ENCODE results near the gene MELK.

Gene MELK

DNA sequence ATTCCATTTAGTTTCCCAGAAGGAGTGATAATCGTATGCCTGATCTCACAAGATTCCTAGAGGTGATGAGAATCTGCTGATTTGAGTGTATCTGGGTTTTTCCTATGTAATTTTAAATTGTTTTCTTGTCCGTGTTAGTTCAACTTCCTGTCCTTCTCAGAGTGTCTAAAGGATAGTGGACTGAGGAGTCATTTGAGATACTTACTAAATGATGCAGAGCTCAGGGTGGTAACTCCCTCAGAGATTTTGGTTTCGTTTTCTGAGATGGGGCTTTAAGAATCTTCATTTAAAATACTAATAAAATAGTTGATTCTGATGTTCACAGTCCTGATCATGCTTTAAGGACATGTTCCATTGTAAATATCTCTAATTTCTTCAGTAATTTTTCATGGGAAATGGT lies 30.3 kb downstream of the MELK start:
- no peak for DNase-seq (ENCODE audit: low spot score)
- TF ChIP-seq, protein P1, sequence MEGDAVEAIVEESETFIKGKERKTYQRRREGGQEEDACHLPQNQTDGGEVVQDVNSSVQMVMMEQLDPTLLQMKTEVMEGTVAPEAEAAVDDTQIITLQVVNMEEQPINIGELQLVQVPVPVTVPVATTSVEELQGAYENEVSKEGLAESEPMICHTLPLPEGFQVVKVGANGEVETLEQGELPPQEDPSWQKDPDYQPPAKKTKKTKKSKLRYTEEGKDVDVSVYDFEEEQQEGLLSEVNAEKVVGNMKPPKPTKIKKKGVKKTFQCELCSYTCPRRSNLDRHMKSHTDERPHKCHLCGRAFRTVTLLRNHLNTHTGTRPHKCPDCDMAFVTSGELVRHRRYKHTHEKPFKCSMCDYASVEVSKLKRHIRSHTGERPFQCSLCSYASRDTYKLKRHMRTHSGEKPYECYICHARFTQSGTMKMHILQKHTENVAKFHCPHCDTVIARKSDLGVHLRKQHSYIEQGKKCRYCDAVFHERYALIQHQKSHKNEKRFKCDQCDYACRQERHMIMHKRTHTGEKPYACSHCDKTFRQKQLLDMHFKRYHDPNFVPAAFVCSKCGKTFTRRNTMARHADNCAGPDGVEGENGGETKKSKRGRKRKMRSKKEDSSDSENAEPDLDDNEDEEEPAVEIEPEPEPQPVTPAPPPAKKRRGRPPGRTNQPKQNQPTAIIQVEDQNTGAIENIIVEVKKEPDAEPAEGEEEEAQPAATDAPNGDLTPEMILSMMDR (IDR thresholded peaks at IDR 0.05), result no peak
- Histone ChIP-seq H3K4me3 (no peak overlapping the region), H3K27ac (no peak overlapping the region)

- no peak overlapping the region for H3K4me3 ChIP-seq
- DNase-seq (ENCODE audit: low spot score), result no peak
- H3K27ac ChIP-seq, result no peak overlapping the region
- TF ChIP-seq, protein P1 (IDR thresholded peaks at IDR 0.05), result no peak
Observed at GRCh38 chr9:36609306-36609705, 36.6 kb downstream of the MELK start.

- TF ChIP-seq, protein P1 (IDR thresholded peaks at IDR 0.05), result no peak
- no peak overlapping the region for H3K27ac ChIP-seq
- DNase-seq (ENCODE audit: low spot score), result no peak
- H3K4me3 ChIP-seq, result no peak overlapping the region
Observed at GRCh38 chr9:36622121-36622520, 49.4 kb downstream of the MELK start.

GRCh38 chr9:36623280-36623679 lies 50.6 kb downstream of the MELK start:
- no peak overlapping the region for H3K27ac ChIP-seq
- no peak for DNase-seq (ENCODE audit: low spot score)
- H3K4me3 ChIP-seq, result no peak overlapping the region
- TF ChIP-seq, protein P1 (IDR thresholded peaks at IDR 0.05), result no peak

DNA sequence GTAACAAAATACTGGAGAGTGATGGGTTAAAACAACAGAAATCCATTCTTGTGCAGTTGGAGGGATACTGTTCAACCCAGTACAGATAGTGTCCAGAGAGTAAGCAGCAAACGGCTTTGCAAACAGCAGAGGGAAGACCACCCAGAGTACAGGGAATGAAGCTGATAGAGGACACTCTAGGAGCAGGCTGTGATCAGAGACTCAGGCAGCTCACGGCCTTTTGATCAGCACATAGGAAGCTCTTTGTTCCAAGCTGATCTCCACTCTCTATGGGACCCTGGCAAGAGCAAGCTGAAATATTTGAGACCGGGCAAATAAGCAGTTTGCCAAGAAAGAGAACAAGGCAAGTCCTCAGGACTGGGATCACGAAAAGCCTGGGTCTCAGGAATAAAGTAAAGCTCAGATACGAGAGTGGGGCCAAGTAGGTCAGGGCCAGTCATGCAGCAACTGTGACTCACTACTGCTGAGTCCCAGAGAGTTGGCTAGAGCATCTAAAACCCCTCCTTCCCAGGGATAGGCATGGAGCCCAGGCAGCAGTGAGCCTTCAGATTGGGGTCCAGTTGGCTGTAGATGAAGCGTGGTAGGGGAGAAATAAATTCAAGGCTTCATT lies 52.4 kb downstream of the MELK start:
- Histone ChIP-seq H3K4me3 (no peak overlapping the region), H3K27ac (peak overlapping the region in 1 of 2 donors; percentile 46)
- TF ChIP-seq, protein P1 (IDR thresholded peaks at IDR 0.05), result no peak
- DNase-seq (ENCODE audit: low spot score), result no peak

DNA sequence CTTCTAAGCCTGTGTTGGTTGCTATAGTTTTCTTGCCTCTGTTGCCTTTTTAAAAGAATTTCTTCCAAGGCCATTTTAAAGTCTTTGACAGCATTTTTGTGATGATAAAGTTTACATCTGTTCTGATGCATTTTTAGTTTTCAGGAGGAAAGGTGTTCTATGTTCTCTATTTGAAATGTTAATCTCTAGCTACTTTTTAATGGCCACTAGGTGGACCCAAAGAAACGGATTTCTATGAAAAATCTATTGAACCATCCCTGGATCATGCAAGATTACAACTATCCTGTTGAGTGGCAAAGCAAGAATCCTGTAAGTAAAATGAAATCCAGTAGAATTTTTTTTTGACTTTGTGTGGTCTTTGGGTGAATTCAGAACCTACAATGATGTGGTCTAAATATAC lies 60.2 kb downstream of the MELK start:
- no peak for DNase-seq (ENCODE audit: low spot score)
- TF ChIP-seq, protein P1 (IDR thresholded peaks at IDR 0.05), result no peak
- Histone ChIP-seq H3K27ac (no peak overlapping the region), H3K4me3 (no peak overlapping the region)

GRCh38 chr9:36637491-36638270 lies 65.0 kb downstream of the MELK start:
- Histone ChIP-seq H3K27ac (no peak overlapping the region), H3K4me3 (no peak overlapping the region)
- TF ChIP-seq, protein P1 (IDR thresholded peaks at IDR 0.05), result no peak
- no peak for DNase-seq (ENCODE audit: low spot score)

All from coronary artery (tissue), 2 donors.